ENCODE results near the gene CDK17.

Gene CDK17

DNA sequence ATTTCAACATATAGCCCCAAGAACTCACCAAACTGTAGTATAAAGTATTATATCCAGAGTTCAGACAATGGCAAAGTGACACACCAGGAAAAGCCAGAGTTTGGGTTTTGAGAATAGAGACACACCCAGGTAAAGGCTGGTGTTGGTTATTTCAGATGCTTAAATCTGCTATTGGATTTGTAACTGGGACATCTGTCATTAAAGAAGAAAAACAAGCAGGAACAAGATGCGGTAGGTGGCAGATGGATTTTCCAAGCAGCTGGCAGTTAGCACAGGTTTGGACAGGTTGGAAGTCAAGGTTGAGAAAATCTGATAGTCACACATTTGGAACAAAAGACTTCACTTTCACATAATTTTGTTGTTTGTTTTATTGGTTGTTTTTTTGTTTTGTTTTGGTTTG is 14.4 kb upstream of the CDK17 start:
- TF ChIP-seq NFIC (IDR thresholded peaks at IDR 0.05) (no peak), TAF1 (IDR thresholded peaks at IDR 0.05; ENCODE audit: low read depth) (no peak), YY1 (IDR thresholded peaks at IDR 0.05; ENCODE audit: low read depth) (no peak), RAD21 (IDR thresholded peaks at IDR 0.05; ENCODE audit: low read depth) (no peak)

- TF ChIP-seq ZBTB7A (IDR thresholded peaks at IDR 0.05; ENCODE audit: low read depth) (no peak), USF1 (IDR thresholded peaks at IDR 0.05) (no peak)
These were observed 12.2 kb upstream of the CDK17 start for GRCh38 chr12:96412431-96412830.

DNA sequence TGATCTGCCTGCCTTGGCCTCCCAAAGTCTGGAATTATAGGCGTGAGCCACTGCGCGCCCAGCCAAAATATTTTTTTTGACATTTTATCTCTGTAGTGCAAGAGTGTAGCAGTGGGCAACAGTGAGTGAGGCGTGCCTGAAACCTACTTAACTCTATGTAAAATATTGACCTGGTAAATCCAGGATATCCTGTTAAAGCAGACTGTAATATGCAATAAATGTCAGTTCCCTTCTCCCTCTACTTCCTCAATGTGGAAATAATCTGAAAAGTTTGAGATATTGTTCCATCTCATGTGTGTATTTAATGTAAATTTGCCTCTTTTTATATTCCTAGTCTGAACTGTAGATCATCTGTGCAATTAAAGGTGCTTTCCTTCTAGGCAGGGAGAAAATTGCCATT is 9.5 kb upstream of the CDK17 start:
- TF ChIP-seq CREB1 (IDR thresholded peaks at IDR 0.05; ENCODE audit: low read depth) = no peak
- no peak for TF ChIP-seq ZBTB7A (IDR thresholded peaks at IDR 0.05; ENCODE audit: low read depth)
- no peak for TF ChIP-seq TAF1 (IDR thresholded peaks at IDR 0.05; ENCODE audit: low read depth)
- TF ChIP-seq YY1 (IDR thresholded peaks at IDR 0.05; ENCODE audit: low read depth) = no peak
- TF ChIP-seq RAD21 (IDR thresholded peaks at IDR 0.05; ENCODE audit: low read depth) = no peak
- no peak for TF ChIP-seq TEAD4 (IDR thresholded peaks at IDR 0.05)
- TF ChIP-seq NFIC (IDR thresholded peaks at IDR 0.05) = no peak
- TF ChIP-seq, protein P1, sequence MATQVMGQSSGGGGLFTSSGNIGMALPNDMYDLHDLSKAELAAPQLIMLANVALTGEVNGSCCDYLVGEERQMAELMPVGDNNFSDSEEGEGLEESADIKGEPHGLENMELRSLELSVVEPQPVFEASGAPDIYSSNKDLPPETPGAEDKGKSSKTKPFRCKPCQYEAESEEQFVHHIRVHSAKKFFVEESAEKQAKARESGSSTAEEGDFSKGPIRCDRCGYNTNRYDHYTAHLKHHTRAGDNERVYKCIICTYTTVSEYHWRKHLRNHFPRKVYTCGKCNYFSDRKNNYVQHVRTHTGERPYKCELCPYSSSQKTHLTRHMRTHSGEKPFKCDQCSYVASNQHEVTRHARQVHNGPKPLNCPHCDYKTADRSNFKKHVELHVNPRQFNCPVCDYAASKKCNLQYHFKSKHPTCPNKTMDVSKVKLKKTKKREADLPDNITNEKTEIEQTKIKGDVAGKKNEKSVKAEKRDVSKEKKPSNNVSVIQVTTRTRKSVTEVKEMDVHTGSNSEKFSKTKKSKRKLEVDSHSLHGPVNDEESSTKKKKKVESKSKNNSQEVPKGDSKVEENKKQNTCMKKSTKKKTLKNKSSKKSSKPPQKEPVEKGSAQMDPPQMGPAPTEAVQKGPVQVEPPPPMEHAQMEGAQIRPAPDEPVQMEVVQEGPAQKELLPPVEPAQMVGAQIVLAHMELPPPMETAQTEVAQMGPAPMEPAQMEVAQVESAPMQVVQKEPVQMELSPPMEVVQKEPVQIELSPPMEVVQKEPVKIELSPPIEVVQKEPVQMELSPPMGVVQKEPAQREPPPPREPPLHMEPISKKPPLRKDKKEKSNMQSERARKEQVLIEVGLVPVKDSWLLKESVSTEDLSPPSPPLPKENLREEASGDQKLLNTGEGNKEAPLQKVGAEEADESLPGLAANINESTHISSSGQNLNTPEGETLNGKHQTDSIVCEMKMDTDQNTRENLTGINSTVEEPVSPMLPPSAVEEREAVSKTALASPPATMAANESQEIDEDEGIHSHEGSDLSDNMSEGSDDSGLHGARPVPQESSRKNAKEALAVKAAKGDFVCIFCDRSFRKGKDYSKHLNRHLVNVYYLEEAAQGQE (IDR thresholded peaks at IDR 0.05; ENCODE audit: low read depth) = no peak
- no peak for TF ChIP-seq MAX (IDR thresholded peaks at IDR 0.05)
- TF ChIP-seq FOXM1 (IDR thresholded peaks at IDR 0.05; ENCODE audit: borderline replicate concordance, low read depth) = no peak
- no peak for TF ChIP-seq EGR1 (IDR thresholded peaks at IDR 0.05)
- TF ChIP-seq TCF12 (IDR thresholded peaks at IDR 0.05; ENCODE audit: low read depth) = no peak
- no peak for TF ChIP-seq USF1 (IDR thresholded peaks at IDR 0.05)
- no peak for TF ChIP-seq EP300 (IDR thresholded peaks at IDR 0.05; ENCODE audit: borderline replicate concordance)
- TF ChIP-seq CEBPB (IDR thresholded peaks at IDR 0.05) = no peak

DNA sequence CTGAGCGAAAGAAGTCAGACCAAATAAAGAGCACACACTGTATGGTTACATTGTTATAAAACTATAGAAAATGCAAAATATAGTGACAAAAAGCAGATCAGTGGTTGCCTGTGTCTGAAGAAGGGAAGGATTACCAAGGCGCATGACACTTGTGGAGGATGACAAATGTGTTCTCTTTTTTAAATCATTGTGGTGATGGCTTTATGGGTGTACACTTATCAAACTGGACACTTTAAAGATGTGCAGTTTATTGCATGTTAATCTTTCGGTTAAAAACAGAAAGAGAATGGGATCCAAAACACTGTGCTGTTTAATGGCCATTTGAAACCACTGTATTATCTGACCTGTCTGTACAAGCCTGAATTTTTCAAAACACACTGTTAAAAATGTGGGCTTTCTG is 8.8 kb upstream of the CDK17 start:
- TF ChIP-seq ZBTB7A (IDR thresholded peaks at IDR 0.05; ENCODE audit: low read depth) (no peak), CREB1 (IDR thresholded peaks at IDR 0.05; ENCODE audit: low read depth) (no peak), CEBPB (IDR thresholded peaks at IDR 0.05) (no peak), FOXM1 (IDR thresholded peaks at IDR 0.05; ENCODE audit: borderline replicate concordance, low read depth) (no peak), EGR1 (IDR thresholded peaks at IDR 0.05) (no peak), RAD21 (IDR thresholded peaks at IDR 0.05; ENCODE audit: low read depth) (no peak), NFIC (IDR thresholded peaks at IDR 0.05) (no peak), TCF12 (IDR thresholded peaks at IDR 0.05; ENCODE audit: low read depth) (no peak), EP300 (IDR thresholded peaks at IDR 0.05; ENCODE audit: borderline replicate concordance) (no peak), YY1 (IDR thresholded peaks at IDR 0.05; ENCODE audit: low read depth) (no peak), USF1 (IDR thresholded peaks at IDR 0.05) (no peak), MAX (IDR thresholded peaks at IDR 0.05) (no peak), TAF1 (IDR thresholded peaks at IDR 0.05; ENCODE audit: low read depth) (no peak), TEAD4 (IDR thresholded peaks at IDR 0.05) (no peak)
- TF ChIP-seq, protein P1 (IDR thresholded peaks at IDR 0.05; ENCODE audit: low read depth) = no peak

- TF ChIP-seq NFIC (IDR thresholded peaks at IDR 0.05) (no peak), TAF1 (IDR thresholded peaks at IDR 0.05; ENCODE audit: low read depth) (no peak), TEAD4 (IDR thresholded peaks at IDR 0.05) (no peak), CEBPB (IDR thresholded peaks at IDR 0.05) (no peak), USF1 (IDR thresholded peaks at IDR 0.05) (no peak), ZBTB7A (IDR thresholded peaks at IDR 0.05; ENCODE audit: low read depth) (no peak), EP300 (IDR thresholded peaks at IDR 0.05; ENCODE audit: borderline replicate concordance) (no peak), MAX (IDR thresholded peaks at IDR 0.05) (no peak), FOXM1 (IDR thresholded peaks at IDR 0.05; ENCODE audit: borderline replicate concordance, low read depth) (no peak), CREB1 (IDR thresholded peaks at IDR 0.05; ENCODE audit: low read depth) (no peak), EGR1 (IDR thresholded peaks at IDR 0.05) (no peak), TCF12 (IDR thresholded peaks at IDR 0.05; ENCODE audit: low read depth) (no peak)
- TF ChIP-seq, protein P1 (IDR thresholded peaks at IDR 0.05; ENCODE audit: low read depth) = no peak
These were observed 4.5 kb upstream of the CDK17 start for GRCh38 chr12:96404696-96405095.
